ENCODE results near the gene KCNG4.
"Not testable (repeated sequence)": the region's sequence is repeated elsewhere in the genome, so short reads cannot be mapped to it uniquely, and the experiment has no call there.

The KCNG4 gene

GRCh38 chr16:84205976-84206691 is 33.7 kb downstream of the KCNG4 start:
- no peak for DNase-seq (ENCODE audit: low spot score)

GRCh38 chr16:84205123-84205522 is 34.7 kb downstream of the KCNG4 start:
- DNase-seq (ENCODE audit: low spot score): not testable (repeated sequence)

- DNase-seq (ENCODE audit: low spot score): not testable (repeated sequence)
Measured at GRCh38 chr16:84204551-84204950, 35.3 kb downstream of the KCNG4 start.

- peak; percentile 61 for DNase-seq (ENCODE audit: low spot score)
Measured at GRCh38 chr16:84199861-84200260, 40.0 kb downstream of the KCNG4 start.

- DNase-seq (ENCODE audit: low spot score): no peak
Measured at GRCh38 chr16:84199097-84199496, 40.7 kb downstream of the KCNG4 start.

- no peak for DNase-seq (ENCODE audit: low spot score)
Measured at GRCh38 chr16:84198401-84198800, 41.4 kb downstream of the KCNG4 start.

- DNase-seq (ENCODE audit: low spot score): no peak
Measured at GRCh38 chr16:84197466-84198128, 42.2 kb downstream of the KCNG4 start.

GRCh38 chr16:84196727-84197394 is 43.0 kb downstream of the KCNG4 start:
- no peak for DNase-seq (ENCODE audit: low spot score)

GRCh38 chr16:84196101-84196500 is 43.7 kb downstream of the KCNG4 start:
- no peak for DNase-seq (ENCODE audit: low spot score)

GRCh38 chr16:84195201-84196093 is 44.4 kb downstream of the KCNG4 start:
- no peak for DNase-seq (ENCODE audit: low spot score)

- DNase-seq (ENCODE audit: low spot score): no peak
Measured at GRCh38 chr16:84194470-84195200, 45.2 kb downstream of the KCNG4 start.

- no peak for DNase-seq (ENCODE audit: low spot score)
Measured at GRCh38 chr16:84194018-84194417, 45.8 kb downstream of the KCNG4 start.

GRCh38 chr16:84193480-84193879 is 46.3 kb downstream of the KCNG4 start:
- DNase-seq (ENCODE audit: low spot score): no peak

- DNase-seq (ENCODE audit: low spot score): no peak
Measured at GRCh38 chr16:84191466-84191865, 48.3 kb downstream of the KCNG4 start.

- DNase-seq (ENCODE audit: low spot score): no peak
Measured at GRCh38 chr16:84190731-84191388, 49.0 kb downstream of the KCNG4 start, which contains the start of gene ADAD2. ADAD2 (plus strand) TSS chr16:84191157; CDS start chr16:84191231, 74 bp downstream.

- peak; percentile 93 for DNase-seq (ENCODE audit: low spot score)
Measured at GRCh38 chr16:84186685-84187437, 53.0 kb downstream of the KCNG4 start, which contains the start of gene TAF1C. TAF1C (minus strand) TSS chr16:84187057; CDS start chr16:84184988, 2,069 bp downstream.

- DNase-seq (ENCODE audit: low spot score): no peak
Measured at GRCh38 chr16:84184775-84185174, 55.0 kb downstream of the KCNG4 start.

GRCh38 chr16:84183911-84184591 is 55.8 kb downstream of the KCNG4 start:
- DNase-seq (ENCODE audit: low spot score): no peak

- DNase-seq (ENCODE audit: low spot score): no peak
Measured at GRCh38 chr16:84183572-84183875, 56.3 kb downstream of the KCNG4 start.
